Measurements from ENCODE around the gene PILRA.

DNA sequence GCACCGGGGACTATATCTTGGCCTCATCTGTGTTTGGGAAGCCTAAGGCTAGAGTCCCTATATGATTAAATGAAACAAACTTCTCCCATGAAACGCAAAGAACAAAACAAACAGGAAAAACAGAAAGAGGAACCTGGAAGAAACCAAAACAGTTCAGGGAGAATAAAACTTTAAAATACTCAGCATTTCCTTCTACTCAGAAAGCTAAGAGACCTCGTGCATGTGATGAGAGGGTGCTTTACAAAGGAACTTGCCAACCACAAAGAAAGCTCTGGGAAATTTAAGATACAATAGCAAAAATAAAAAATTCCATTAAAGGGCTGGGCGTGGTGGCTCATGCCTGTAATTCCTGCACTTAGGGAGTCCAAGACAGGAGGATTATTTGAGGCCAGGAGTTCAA, 6.9 kb downstream of the PILRA start:
- TF ChIP-seq FOXK2 (IDR thresholded peaks at IDR 0.05) (no peak), SMAD5 (IDR thresholded peaks at IDR 0.05; ENCODE audit: low read depth) (no peak), SP1 (IDR thresholded peaks at IDR 0.05; ENCODE audit: low read depth, low read length) (no peak), NR2C2 (IDR thresholded peaks at IDR 0.05; ENCODE audit: borderline replicate concordance, control insufficient read depth, insufficient read length, low read depth) (no peak), KLF5 (IDR thresholded peaks at IDR 0.05; ENCODE audit: partially characterized antibody) (no peak), EP300 (IDR thresholded peaks at IDR 0.05; ENCODE audit: borderline replicate concordance in 1 of 2, control insufficient read depth in 1 of 2, low read depth in 2 of 2, low read length in 2 of 2) (no peak), RAD21 (IDR thresholded peaks at IDR 0.05; ENCODE audit: insufficient read depth, low read depth, low read length) (no peak), POLR2A (IDR thresholded peaks at IDR 0.05; ENCODE audit: low read depth, low read length) (no peak), MEF2A (IDR thresholded peaks at IDR 0.05; ENCODE audit: insufficient read depth, low read depth, low read length) (no peak)
- TF ChIP-seq, protein P1, sequence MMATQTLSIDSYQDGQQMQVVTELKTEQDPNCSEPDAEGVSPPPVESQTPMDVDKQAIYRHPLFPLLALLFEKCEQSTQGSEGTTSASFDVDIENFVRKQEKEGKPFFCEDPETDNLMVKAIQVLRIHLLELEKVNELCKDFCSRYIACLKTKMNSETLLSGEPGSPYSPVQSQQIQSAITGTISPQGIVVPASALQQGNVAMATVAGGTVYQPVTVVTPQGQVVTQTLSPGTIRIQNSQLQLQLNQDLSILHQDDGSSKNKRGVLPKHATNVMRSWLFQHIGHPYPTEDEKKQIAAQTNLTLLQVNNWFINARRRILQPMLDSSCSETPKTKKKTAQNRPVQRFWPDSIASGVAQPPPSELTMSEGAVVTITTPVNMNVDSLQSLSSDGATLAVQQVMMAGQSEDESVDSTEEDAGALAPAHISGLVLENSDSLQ (IDR thresholded peaks at IDR 0.05): no peak
- TF ChIP-seq, protein P2, sequence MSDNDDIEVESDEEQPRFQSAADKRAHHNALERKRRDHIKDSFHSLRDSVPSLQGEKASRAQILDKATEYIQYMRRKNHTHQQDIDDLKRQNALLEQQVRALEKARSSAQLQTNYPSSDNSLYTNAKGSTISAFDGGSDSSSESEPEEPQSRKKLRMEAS (IDR thresholded peaks at IDR 0.05; ENCODE audit: low read depth, low read length): no peak
- TF ChIP-seq, protein P3, sequence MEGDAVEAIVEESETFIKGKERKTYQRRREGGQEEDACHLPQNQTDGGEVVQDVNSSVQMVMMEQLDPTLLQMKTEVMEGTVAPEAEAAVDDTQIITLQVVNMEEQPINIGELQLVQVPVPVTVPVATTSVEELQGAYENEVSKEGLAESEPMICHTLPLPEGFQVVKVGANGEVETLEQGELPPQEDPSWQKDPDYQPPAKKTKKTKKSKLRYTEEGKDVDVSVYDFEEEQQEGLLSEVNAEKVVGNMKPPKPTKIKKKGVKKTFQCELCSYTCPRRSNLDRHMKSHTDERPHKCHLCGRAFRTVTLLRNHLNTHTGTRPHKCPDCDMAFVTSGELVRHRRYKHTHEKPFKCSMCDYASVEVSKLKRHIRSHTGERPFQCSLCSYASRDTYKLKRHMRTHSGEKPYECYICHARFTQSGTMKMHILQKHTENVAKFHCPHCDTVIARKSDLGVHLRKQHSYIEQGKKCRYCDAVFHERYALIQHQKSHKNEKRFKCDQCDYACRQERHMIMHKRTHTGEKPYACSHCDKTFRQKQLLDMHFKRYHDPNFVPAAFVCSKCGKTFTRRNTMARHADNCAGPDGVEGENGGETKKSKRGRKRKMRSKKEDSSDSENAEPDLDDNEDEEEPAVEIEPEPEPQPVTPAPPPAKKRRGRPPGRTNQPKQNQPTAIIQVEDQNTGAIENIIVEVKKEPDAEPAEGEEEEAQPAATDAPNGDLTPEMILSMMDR (IDR thresholded peaks at IDR 0.05 in 2 of 3, conservative IDR thresholded peaks at IDR 0.05 in 1 of 3; ENCODE audit: control insufficient read depth in 2 of 3, extremely low read depth in 1 of 3, insufficient read depth in 1 of 3, low read depth in 3 of 3, low read length in 3 of 3): no peak
- TF ChIP-seq, protein P4, sequence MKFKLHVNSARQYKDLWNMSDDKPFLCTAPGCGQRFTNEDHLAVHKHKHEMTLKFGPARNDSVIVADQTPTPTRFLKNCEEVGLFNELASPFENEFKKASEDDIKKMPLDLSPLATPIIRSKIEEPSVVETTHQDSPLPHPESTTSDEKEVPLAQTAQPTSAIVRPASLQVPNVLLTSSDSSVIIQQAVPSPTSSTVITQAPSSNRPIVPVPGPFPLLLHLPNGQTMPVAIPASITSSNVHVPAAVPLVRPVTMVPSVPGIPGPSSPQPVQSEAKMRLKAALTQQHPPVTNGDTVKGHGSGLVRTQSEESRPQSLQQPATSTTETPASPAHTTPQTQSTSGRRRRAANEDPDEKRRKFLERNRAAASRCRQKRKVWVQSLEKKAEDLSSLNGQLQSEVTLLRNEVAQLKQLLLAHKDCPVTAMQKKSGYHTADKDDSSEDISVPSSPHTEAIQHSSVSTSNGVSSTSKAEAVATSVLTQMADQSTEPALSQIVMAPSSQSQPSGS (IDR thresholded peaks at IDR 0.05; ENCODE audit: low read length): no peak
- TF ChIP-seq, protein P5, sequence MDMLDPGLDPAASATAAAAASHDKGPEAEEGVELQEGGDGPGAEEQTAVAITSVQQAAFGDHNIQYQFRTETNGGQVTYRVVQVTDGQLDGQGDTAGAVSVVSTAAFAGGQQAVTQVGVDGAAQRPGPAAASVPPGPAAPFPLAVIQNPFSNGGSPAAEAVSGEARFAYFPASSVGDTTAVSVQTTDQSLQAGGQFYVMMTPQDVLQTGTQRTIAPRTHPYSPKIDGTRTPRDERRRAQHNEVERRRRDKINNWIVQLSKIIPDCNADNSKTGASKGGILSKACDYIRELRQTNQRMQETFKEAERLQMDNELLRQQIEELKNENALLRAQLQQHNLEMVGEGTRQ (IDR thresholded peaks at IDR 0.05; ENCODE audit: borderline replicate concordance, low read depth, low read length): no peak
